SKM-1 (cell line): ENCODE results near the gene EPAS1.

Experiments used
- DNase-seq: peaks from one replicate; lab custom pipeline; 2025; ENCODE audit not compliant: unreplicated experiment; lab: John Stamatoyannopoulos, UW

The EPAS1 gene

GRCh38 chr2:46319711-46320110 is 22.5 kb downstream of the EPAS1 start:
- no peak for DNase-seq

DNA sequence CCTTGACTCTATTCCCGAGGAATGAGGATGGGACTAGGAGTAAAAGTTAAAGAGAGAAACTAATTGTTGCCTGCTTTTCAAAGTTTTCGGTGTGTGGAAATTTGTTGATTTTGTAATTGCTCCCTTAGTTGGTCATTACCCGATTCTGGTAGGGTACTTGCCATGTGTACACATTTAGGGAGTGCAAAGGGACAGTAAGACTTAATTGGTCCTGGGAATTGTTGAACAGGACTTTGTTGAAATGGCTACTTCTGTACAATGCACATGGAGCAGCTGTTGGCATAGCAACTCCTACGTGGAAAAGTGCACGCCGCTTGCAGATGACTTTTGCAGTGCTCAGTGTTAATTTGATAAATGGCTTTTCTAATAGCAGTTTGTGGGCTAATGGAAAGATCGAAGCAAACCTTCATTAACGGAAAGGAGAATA is 22.9 kb downstream of the EPAS1 start:
- DNase-seq: no peak

- no peak for DNase-seq
Observed at GRCh38 chr2:46323730-46324129, 26.5 kb downstream of the EPAS1 start.

DNA sequence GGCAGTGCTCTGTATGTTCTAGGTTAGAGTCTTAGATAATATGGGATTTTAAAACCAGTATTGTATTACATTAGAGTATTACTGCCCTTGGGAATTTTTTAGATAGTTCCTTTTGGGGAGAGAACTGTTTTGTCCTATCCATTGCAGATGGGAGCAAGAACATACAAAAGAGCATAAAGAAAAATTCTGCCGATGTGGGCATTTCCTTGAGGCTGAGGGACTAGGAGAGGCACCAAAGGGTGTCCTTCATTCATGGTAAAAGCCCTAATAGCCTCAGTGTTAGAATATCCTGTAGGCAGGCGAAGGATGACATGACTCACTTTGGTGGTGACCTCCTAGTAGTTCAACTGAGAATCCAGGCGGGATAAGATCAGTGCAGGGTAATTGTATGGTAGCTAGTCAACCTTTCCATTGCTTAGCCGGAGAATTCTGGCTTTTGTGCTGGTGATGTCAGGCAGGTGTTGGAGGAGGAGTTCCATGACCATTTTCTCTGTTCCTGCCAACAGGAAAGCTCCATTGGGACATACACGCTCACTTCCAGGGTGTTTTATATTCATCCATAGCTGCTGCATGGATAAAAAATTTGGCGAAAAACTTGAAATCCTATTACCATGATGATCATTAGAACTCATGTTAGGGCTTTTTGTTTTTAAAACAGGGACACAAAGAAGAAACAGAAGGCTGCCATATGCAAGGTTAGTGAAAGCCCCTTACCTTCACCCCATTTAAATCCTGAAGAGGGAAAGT is 28.1 kb downstream of the EPAS1 start:
- DNase-seq: no peak

DNA sequence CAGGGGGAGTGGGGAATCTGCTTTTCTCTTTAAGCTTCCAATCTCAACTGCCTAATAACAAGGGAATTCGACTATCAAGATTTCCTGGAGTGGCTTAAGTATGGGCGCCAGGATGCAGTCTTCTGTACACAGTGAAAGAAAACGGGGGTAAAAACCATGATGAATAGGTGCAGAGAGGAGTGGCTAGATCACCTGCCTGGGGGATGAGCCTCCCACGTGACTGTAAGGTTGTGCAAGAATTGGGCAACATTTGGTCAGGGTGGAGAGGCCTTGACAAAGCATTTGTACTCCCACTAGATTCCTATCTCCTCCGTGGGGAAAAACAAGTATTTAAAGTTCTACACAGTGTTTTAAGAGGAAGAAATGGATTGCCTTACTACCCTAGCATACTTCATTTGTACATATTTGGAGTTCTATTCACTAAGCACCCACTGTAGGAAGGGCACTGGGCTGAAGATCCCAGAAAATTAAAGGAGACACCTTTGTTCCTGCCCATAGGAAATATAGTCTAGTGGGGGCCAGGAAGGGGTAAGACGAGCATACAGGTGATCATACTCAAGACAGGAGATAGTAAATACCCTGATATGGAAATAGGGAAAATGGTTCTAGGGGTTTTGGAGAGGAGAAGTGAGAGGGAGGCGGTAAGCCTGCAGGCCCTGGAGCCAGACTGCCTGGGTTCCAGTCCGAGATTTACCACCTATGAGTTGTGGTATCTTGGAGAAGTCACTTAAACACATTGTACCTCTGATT is 29.2 kb downstream of the EPAS1 start:
- no peak for DNase-seq

- no peak for DNase-seq
Observed at GRCh38 chr2:46327627-46328026, 30.4 kb downstream of the EPAS1 start.

DNA sequence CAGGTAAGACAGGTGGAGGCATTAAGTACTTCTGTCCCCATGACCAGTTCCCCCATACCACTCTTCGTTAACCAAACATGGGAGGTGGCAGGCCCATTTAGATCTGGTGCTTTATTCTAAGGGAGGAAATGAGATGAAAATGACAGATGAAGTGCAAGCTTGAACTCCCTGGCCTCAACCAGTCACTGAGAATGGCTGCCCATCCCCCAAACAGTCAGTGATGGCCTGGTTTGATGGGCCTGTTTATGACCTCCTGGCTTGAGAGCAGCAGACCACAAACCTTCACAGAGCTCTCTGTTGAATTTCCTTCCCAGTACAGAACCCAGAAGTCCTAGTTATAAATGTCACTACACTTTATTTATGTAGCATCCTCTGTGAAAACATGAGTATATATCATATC is 31.1 kb downstream of the EPAS1 start:
- DNase-seq: no peak

DNA sequence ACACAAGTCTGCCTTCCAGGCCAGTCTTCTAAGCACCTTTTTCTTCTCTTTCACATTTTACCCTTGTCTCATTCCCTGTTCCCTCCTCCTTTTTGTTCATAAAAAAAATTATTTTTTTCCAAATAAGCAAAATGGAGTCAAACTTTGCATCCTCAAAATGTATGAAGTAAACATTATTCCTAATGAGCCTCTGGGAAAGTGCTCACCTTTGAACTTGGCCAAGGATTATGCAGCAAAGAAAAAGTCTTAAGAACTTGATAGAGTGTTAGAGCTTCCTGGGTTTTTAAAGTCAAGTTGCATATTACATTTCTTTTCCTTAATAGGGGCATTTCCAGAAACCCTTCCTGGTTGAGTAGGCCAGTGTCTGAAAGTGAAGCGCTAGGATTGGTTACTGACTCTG is 31.6 kb downstream of the EPAS1 start:
- DNase-seq: no peak

- no peak for DNase-seq
Observed at GRCh38 chr2:46329340-46329739, 32.1 kb downstream of the EPAS1 start.

DNA sequence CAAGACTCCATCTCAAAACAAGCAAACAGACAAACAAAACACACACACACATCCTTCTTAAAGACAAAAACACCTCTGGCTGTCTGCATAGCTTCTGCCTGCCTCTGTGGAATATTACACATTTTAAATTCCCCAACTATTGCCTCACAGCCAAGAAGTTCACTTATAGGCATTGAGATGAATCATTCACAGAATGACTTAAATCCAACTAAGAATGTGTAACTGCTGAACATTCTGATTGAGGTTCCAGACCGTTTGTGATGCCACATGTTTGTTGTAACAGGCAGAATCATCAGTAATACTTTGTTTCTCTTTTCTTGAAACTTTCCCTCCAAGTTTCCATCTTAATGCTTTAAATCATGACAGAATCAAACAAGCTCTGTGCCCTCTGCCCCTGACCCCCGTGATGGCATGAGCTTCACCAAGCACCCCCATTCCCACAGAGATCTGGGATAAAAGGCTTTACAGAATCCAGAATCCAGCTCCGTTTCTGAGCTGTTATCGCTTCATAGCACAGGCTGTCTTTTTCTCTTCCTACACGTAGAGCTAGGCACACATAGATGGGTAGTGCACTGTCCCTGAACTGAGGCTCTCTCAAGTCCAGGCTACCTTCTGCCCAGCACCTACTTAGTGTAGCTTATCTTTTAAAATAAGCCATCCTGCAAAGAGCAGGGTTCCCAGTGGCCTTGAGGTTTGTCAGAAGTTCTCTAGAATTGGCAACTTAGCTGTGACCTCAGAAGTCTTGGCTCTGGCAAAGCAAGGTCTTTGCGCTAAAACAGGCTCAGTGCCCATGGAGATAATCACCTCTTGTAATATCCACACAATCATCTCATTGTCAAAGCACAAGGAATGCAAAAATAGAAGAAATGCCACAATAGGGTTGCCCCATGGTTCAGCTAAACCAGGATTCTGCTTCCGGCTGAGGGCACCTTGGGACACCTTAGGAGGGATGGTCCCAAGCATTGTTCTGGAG is 32.9 kb downstream of the EPAS1 start:
- DNase-seq: no peak

DNA sequence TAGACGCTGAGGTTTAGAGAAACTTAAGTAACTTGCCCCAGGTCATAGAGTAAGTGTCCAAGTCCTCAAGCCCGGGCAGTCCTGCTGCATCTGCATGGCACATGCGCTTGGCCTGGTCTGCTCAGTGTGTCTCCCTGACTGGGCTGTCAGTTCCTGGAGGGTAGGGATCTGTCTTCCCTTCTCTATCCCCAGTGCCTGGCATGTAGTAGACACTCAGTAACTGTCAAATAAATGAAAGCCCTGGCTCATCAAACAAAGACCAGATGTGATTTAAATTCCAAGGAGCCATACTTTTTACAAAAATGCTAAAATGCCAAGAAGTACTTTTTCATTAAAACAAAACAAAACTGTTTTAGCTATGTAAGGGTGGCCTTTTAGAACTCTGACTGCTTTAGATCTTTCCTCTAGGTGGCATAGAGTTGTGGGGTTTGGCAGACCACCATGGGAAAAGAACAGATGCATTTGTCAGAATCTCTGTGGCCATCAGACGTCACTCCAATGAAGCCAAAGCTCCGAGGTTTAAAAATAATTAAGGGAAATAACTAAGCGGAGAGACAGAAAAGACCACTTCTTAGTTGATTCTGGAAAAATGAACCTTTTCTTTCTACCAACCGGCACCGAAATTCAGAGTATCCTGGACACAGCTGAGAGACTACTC is 34.0 kb downstream of the EPAS1 start:
- no peak for DNase-seq

DNA sequence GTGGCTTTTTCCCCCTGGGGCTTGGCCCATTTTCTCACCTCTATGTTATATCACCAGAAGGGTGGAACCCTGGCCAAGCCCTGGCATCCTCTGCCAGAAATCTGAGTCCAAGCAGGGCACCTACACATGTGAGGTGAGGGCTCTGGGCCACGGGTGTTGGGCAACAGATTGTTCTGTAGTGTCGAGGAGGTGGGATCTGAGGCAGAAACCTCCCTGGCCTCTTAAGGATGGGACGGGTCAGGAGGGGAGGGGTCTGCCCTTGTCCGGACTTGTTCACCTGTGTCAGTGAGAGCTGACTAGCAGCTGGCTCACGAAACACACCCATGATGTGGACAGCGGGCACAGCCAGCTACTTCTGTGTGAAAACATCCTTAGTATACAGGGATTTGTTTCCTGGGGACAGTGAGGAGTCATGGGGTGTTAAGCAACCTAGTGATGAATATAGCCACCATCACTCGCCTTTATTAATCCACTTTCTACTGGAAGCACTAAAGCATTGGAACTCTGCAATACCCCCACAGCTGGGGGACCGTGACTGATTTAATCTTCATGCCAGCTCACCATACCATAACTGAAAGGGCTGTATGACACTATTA is 35.6 kb downstream of the EPAS1 start:
- DNase-seq: no peak

DNA sequence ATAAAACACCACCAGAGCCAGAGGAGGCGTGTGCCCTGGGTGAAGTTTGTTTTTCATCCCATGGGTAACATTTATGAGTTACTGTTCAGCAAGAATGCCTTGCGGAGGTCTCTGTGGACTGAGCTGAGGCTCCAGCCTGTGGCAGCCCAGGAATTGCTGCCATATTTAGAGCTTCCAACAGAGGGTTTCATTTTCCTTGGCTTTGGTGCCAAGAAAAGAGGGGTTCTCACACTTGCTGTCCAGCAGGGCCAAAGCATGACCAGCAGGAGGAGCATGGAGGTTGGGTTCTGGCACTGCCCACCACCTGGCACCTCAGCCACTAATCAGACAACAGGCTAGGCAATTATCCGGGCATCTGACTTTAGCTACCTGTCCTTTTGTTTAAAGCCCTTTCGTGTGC is 36.7 kb downstream of the EPAS1 start:
- DNase-seq: no peak

DNA sequence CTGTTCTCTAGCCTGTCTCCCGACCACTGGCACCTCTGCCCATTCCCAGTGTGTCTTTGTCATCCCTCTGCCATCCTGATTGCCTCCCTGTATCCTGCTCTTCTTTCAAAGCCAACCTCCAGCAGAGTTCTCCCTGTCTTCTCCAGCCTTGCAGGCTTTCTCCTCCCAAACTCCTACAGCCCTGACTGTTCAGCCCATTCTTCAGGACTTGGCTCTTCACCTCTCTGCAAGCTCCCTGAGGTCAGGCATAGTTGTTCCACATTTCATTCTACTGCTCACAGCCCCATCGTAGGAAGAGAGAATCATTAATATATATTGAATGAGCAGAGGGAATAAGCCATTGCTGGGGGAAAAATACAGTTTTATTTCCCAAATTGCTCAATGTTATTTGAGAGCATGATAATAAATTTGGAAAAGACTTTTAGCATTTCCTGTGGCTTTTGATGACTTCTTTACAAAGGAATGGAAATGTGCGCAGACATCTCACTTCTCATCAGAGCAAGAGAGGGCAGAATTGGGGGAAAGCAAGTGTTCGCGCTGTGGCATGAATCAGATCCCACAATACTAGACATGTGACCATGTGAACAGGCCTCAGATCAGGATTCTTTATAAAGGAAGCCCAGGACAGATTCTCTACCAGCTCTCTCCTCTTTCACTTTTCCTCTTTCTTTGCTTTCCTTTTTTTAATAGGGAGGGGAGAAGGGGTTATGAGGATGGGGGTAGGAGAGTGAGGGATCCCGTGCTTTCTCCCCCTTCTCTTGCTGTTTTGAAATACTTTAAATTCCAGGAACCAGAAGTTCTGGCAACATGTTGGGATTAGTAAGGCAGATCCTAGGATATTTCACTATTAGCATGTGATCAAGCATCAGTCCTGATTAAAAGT is 37.4 kb downstream of the EPAS1 start:
- no peak for DNase-seq

DNA sequence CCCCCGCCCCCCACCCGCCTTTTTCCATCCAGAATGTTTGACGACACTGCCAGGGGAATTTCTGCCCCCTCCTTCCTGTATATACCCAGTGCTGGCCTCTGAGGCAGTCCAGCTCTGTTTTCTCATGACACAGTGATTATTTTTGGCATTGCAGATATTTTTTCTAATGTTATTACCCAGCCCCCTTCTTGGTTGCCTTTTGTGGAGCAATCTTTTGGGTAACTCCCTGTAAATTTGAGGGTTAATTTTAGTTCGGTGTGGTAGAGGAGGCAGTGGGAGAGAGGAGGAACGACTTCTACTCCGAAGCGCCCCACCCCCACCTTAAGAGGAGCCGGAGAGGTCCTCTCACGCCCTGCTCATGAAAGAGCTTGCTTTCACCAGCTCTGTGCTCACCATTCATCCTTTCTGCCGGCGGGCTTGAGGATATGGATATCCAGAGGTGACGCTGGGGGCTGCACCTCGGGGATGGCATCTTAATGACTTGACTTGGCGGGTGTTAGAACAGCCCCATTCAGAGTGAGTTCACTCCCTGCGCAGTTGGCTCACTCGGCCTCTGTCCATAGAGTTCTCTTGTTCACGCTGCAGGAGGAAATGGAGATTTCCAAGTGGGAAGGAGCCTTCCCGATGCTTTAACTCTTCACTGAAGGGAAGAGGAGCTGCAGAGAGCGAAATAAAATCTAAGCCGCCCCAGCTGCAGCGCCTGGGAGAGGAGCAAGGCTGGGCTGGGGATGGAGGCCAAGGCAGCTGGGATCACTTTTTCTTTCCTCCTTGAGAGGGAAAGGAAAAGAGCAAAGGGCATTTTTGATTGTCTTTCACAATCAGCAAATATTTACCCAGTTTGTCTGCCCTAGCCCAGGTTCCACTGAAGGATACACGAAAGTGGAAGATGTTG is 38.4 kb downstream of the EPAS1 start:
- no peak for DNase-seq

DNA sequence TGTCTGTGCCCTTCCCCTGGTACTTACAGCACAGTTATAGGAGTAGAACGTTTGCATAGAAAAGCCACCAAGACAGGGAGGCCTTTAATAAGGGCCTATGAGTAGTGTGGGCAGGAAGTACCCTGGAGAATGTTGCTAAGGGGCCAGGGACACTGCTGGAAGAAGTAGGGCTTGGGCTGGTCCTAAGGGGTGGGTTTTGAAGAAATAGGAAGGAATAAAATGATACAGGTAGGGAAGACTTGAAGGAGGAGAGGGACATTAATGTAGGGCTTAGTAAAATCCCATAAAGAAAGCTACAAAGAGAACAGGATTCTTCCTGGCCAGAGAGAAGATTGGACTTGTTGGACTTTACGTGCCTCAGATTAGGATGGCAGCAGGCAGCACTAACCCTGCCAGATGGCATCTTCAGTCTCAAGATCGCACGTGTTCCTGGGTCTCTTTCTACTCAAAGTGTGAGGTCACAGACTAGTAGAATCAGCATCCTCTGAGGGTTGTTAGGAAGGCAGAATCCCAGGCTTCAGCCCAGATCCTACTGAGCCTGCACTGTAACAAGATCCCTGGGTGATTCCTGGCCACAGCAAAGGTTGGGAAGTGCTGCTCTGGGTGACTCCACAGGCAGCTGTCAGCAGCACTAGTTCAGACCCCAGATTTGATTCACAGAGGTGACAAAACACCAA is 39.2 kb downstream of the EPAS1 start:
- no peak for DNase-seq

DNA sequence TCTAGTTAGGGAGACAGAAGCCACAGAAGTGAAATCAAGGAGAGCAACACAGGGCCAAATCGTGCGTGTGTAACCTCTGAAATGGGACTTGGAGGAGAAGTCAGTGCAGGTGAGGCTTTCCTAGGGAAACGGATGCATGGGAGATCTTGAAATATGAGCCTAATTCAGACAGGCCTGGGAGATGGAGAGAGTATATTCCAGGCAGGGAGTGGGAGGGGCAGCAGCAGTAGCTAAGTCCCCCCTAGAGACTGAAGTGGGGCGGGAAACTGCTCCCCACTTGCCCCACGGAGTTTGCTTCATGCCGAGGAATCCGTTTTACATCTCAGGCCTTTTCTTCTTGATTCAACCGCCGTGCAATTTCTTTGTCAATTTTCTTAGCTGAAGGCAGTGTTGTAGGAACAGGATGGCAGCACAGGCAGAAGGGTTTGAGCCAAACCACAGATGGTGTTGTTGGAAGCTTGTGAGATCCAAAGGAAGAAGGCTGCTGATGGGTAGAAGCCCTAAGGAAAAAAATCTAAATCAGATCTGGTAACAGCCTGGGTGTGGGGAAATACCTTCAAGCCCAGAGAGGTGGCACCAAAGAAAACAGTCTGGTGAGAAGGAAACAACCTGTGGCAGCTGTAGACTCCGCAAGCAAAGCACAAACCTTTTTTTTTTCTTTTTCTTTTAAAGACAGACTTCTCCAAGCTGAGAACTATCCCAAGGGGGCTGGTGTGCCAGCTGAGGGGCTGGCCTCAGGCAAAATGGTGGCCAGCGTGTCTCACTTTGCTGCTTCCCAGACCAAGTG is 40.2 kb downstream of the EPAS1 start:
- no peak for DNase-seq
